Fibroblast of skin of left quadriceps (primary cell): ENCODE data around the gene NRG3.

ENCODE experiments used
- DNase-seq, 2 experiments: peaks; one replicate each; pipeline ENCODE4 v3.0.0-alpha.2; 2013; ENCODE audit warnings: low read depth in 2 of 2

NRG3 gene

DNA sequence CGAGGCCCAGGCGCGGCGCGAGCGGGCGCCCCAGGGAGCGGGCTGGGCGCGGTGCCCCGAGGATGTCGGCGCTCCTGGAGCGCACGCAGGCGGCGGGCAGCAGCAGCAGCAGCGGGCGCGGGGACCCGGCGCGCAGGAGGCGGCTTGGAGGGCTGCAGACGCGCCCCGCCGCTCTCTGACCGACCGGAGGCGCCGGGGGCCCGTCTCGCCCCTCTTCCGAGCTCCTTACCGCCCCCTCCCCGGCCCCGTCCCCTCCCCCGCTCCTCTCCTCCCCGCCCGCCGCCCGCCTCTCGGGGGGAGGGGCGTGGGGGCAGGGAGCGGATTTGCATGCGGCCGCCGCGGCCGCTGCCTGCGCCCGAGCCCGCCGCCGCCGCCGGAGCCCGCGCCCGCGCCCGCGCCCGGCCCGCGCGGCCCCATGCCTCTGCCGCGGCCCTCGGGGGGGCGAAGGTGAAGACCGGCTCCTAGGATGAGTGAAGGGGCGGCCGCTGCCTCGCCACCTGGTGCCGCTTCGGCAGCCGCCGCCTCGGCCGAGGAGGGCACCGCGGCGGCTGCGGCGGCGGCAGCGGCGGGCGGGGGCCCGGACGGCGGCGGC lies at the start of gene NRG3:
Gene NRG3, plus strand, starts transcription at position 320 of the 592 bp plus-strand sequence.
- DNase-seq, result no peak

GRCh38 chr10:81828251-81828650 lies 46.7 kb upstream of the NRG3 start:
- DNase-seq, result no peak

- no peak for DNase-seq
Measured at GRCh38 chr10:81831060-81831459, 43.9 kb upstream of the NRG3 start.

GRCh38 chr10:81838950-81839349 lies 36.0 kb upstream of the NRG3 start:
- DNase-seq, result no peak

DNA sequence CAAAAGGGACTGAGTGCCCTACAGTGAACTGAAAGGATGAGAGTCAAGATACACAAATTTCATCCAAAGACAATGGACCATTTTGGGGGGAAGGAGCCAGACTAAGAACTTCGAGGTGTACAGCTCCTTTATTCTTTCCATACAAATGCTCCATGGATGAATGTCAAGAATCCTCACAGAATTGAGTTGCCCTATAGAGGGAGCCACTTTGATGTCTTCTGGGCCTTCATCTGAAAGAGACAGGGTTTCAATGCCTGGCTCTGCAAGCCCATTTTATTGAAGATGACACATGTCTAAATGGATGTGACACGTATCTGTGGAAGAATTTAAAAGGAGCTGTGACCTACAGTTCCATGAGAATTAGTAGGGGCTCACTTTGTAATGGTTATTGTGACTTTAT lies 32.0 kb upstream of the NRG3 start:
- DNase-seq, result no peak

DNA sequence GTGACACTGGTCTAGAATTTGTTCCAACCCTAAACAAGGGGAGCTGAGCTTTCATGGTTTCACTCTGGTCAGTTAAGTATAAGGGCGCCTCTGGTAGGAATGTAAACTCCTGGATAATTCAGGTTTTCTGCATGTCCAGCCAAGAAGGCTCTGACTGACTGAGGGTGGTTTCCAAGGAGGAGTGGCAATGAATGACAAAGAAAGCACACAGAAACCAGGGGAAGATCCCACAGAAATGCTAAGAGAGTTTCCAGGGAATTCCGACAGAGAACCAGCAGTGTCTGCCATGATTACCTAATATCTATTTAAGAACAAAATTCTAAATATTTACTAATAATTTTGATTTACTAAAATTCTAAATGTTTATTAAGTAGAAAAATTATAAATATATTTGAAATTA lies 27.3 kb upstream of the NRG3 start:
- no peak for DNase-seq

GRCh38 chr10:81848514-81848913 lies 26.5 kb upstream of the NRG3 start:
- DNase-seq, result no peak

- no peak for DNase-seq
Measured at GRCh38 chr10:81848931-81849330, 26.1 kb upstream of the NRG3 start.

GRCh38 chr10:81862596-81862995 lies 12.4 kb upstream of the NRG3 start:
- no peak for DNase-seq

- no peak for DNase-seq
Measured at GRCh38 chr10:81863771-81864170, 11.2 kb upstream of the NRG3 start.

- DNase-seq, result no peak
Measured at GRCh38 chr10:81865581-81865980, 9.4 kb upstream of the NRG3 start.

DNA sequence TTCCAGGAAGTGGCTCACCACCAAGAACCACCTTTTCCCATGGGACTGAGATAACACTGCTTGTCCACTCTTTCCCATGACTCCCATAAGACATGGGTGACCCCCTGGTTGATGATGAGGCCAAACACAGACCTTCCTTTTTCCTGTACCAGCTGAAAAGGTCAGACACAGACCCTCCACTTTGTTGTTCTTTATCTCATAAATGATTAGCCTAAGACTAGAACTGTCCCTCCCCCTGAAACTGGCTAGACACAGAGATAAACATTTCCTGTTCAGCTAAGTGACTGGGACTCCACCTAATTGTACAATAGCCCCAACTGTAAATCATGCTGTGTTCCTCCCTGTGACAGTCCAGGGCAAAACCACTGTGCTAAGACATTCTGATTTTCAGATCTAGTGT lies 8.2 kb upstream of the NRG3 start:
- DNase-seq, result no peak

DNA sequence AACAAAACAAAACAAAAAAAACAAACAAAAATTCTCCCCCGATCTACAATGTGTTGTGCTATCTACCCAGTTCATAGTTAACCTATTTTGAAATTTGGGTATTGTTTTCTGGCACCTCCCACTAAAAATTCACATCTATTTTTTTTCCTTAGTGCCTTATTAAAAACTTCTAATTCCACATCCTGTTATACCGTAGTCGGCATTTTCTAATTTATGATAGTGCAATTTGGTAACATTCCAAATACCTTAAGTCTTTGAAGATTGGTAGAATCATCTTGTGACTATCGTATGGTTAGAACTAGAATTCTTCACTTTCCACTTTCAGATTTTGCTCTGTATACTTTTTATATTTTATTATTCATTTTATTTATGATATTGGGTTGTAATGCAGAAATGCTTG lies 4.5 kb upstream of the NRG3 start:
- no peak for DNase-seq

- no peak for DNase-seq
Measured at GRCh38 chr10:81871558-81871957, 3.4 kb upstream of the NRG3 start.

DNA sequence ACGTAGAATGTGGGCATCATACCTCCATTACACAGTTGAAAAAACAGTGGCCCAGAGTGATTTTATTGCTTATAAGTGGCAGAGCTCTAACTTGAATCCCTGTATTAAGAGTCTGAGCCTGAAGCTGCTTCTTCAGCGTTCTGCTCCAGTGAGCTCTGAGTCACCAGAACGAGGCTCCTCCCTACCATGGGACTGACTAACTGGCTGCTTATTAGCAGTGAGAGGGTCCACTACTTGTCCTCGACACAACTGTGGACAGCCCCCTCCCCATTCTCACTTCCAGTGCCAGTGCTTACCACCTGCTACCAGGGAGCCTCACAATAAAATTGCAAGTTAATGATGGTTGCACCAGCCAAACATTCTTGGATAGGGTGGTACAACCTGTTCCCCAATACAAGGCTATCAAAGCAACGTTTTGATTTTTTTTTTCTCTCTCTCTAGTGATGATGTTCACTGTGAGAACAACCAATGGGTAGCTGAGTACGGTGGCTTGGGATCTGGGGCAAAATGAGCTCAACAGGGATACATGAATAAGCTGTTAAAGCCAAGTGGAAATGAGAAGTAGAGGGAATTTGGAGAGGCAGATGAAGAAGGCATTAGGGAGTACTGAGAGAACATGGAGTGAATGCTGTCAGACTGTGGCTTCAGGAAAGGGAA lies 2.7 kb upstream of the NRG3 start:
- no peak for DNase-seq

GRCh38 chr10:81873231-81873931 lies 1.6 kb upstream of the NRG3 start:
- no peak for DNase-seq

DNA sequence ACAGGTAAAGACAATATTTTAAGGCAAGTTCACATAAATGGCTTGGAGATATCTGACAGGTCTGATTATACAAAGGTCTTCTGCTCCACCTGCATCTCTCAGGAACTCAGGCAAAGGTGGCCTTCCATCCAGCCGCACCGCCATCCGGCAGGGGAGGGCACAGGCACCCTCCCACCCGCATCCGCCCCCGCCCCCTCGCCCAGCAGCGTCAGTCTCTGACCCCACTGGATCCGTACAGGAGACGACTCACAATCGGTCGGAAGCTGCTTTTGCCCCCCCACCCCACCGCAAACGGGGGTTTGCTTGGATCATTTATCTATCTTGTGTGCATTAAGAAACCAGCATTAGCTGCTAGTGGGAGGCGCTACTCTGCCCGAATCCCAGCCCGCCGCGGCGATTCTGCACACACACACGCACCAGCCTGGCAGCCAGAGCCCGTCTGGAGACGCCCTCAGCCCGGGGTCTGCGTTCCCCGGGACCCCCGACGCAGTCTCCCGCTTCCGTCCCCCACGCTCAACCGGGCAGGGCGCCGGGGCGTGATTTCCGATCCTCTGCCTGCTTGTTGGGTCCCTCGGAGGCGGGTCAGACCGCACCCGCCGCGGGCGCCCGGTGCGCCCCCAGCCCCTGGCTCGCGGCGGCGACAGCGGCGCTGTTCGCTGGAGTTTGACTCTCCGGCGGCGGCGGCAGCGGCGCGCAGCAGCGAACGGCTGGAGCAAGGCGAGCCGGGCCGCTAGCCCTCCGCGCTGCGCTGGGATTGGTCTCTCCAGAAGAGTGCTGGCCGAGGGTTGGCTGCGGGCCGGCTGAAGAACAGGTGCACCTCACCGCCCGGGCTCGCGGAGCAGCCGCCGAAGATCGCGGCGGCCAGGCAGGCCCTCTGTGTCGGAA lies 820 bp upstream of the NRG3 start:
- peak in 1 of 2 experiments; percentile 0 for DNase-seq

- DNase-seq, result no peak
Measured at GRCh38 chr10:81875467-81876252, 666 bp downstream of the NRG3 start.

GRCh38 chr10:81876253-81877077 lies 1.5 kb downstream of the NRG3 start:
- DNase-seq, result no peak

DNA sequence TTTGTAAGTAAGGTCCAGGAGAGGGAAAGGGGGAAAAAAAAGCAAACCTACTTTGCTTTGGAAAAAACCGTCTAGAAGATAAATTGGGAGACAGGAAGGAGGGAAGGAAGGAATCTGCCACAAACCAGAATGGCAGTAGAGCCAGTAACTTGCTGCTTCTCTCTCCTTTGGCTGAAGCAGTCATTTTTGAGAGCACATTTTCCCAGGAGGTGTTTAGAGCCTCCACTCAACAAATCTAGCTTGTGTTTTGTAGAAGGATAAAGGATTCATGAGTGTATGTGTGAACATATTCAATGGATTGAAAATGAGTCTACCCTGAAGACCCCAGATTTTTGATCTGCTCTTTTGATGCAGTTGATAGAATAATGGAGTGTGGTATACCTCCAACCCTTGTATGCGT lies 2.6 kb downstream of the NRG3 start:
- no peak for DNase-seq

- DNase-seq, result no peak
Measured at GRCh38 chr10:81882011-81882410, 7.0 kb downstream of the NRG3 start.
